HG03196 (cell line): ENCODE data around the gene TCF3.

Experiments
- ATAC-seq: cut with Tn5 transposase; IDR thresholded peaks from one replicate; pipeline ENCODE4 v1.9.1; 2021; ENCODE audit not compliant: unreplicated experiment

The TCF3 gene

GRCh38 chr19:1587872-1588271 is 64.5 kb downstream of the TCF3 start:
- no peak for ATAC-seq

- no peak for ATAC-seq
Observed at GRCh38 chr19:1585243-1585580, 67.2 kb downstream of the TCF3 start.

DNA sequence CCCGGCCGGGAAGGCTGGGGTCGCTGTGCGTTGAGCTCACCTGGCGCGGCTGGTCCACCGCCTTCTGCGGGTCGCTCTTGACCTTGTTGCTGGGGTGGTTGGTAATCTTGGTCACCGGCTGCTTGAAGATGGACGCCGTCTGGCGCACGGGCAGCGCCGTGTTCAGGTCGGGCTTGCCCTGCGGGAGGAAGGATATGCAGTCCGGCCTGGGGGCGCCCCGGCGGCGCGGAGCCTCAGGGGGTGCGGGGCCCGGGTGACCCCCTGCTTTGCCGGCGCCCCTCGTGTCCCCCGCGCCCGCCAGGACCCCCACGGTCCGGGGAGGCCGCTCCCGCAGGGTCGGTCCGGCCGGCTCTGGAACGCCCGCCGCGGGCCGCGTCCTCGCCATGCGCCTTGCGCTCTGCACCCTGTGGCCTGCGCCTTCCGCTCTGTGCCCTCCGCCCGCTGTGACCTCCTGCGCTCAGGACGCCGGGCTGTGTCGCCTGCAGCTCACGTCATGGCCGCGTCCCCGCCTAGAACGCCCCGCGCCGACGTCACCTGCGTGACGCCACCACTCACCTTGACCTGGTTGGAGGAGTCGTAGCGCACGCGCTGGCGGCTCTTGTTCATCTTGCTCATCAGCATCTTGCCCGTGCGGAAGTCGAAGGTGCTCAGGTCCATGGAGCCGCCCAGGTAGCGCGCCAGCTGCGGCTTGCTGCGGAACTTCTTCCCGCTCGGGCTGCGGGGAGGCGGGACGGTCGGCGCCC is 67.7 kb downstream of the TCF3 start:
- ATAC-seq: no peak

DNA sequence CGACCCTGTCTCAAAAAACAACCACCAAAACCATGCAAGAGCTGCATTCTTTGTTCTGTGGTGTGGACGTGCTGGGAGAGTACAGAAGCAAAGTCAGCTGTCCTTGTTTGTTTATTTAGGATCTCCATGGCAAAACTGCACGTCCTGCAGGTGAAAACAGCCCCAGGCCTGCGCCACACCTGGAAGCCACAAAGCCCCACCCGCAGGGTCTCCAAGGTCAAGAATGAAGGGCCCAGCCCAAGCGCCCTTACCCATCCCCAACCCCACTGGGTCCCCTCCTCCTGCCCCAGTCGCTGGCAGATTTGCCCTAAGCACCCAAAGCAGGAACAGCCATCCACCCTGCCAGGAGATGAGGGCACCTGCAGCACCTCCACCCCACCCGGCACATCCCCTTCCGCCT is 70.2 kb downstream of the TCF3 start:
- no peak for ATAC-seq

DNA sequence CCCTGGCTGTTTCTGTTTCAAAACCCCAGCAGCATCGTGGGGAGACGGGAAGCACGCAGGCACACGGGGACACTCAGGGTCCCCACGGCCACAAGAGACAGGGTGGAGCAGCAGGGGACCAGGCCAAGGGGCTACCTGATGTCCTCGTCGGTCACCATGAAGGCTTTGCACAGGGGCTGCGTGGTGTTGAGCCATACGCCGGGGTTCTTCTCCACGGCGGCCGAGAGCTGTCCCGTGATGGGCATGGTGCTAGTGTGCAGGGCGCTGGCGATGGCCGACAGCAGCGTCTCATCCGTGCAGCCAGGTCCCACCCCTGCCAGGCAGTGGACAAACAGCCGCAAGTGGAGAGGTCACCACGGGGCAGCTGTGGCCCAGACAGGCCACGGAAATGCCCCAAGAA is 71.5 kb downstream of the TCF3 start:
- no peak for ATAC-seq

DNA sequence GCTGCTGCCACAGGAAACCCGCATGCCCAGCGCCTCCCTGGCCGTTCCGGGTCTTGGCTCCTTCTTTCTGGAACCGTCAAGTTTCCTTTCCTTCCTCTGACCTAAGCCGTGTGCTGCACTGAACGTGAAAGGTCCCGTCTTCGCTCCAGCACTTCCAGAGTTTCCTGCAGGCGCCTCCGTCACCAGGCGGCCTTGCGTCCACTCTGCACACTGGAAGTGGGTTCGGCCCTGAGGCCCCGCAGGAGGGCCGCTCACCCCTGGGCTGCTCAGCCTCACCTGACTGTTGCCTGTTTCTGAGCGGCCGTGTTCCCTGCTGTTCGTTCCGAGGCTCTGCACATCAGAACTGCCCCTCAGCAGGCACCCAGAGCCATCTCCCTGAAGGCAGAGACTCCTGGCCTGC is 72.0 kb downstream of the TCF3 start:
- ATAC-seq: no peak

DNA sequence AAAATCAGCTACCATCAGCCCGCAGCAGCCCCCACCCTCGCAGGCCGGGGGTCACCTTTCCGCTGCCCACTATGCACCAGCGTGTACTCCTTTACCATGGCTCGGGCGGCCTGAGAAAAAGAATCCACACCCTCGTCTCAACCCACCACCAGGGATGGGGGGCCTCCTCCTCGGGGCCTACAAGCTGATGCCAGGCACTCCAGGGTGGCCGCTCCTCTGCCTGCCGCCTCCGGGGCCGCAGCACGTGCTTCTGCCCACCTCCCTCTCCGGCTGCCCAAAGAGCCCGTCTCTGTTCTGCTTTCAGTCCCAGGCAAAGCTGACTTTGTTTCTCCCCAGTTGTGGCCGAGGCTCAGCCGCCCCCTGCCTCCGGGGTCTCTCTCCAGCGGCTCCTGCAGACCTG is 73.2 kb downstream of the TCF3 start:
- no peak for ATAC-seq

DNA sequence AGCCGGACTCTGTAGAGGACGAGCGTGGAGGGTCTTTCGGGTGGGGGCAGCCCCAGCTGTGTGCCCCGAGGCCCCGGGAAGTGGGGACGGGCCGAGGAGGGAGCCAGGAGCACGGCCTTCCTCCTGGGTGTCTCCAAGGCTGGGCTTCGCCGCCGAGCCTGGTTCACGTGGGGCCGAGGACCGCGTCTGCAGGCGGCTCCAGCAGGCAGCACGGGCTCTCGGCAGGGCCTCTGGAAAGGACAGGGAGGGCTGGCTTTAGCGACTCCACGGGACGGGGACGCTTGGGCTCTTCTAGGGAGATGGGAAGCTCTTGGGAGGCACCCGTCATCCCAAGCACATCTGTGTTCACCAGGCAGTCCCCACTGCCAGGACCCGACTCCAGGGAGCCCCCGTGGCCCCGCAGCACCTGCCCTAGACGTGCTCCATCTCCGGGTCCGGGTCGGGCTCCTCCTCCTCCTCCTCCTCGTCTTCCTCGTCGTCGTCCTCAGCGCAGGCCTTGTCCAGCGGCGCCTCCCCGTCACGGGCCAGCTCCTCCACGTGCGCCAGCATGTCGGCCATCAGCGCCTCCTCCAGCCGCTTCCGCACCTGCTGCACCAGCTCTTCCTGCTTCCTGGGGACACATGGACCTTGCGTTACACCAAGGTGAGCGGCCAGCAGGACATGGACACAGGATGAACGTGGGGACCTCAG is 74.3 kb downstream of the TCF3 start:
- ATAC-seq: no peak

DNA sequence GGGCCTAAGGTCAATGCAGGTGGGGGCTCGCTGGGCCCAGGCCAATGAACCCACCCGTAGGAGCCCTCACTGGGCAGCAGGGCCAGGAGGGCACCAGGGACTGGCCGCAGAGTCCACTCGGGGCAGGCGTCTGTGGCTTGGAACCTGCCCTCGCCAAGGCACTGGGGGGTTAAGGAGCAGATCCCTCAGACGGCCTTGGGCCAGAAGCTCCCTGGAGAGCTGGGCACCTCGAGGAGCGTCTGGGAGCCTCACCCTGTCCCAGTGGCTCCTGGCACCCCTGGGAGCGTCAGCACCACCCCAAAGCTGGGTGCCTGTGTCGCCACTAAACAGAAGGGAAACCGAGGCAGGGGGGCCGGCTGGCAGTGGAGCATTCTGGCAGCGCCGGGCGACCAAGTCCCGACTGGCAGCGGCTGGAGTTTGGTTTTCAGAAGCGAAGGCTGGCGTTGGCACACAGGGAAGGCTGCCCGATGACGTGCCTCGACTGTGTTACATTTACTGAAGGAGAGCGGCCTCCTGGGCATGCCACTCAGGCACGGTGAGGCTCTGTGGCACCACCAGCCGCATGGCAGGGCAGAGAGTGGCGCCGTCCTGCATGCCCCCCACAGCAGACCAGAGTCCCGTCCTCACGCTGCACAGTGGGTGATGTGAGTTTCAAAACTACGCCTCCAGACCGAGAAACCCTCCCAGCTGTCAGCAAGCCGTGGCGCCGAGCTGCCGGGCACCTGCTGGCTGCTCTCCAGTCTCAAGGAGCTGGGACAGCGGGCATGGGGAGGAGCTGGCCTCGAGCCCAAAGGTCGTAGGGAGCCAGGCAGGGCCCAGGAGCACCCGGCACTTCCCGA is 75.1 kb downstream of the TCF3 start:
- no peak for ATAC-seq

GRCh38 chr19:1576242-1577089 is 75.9 kb downstream of the TCF3 start:
- no peak for ATAC-seq

- no peak for ATAC-seq
Observed at GRCh38 chr19:1575323-1576241, 76.8 kb downstream of the TCF3 start.

DNA sequence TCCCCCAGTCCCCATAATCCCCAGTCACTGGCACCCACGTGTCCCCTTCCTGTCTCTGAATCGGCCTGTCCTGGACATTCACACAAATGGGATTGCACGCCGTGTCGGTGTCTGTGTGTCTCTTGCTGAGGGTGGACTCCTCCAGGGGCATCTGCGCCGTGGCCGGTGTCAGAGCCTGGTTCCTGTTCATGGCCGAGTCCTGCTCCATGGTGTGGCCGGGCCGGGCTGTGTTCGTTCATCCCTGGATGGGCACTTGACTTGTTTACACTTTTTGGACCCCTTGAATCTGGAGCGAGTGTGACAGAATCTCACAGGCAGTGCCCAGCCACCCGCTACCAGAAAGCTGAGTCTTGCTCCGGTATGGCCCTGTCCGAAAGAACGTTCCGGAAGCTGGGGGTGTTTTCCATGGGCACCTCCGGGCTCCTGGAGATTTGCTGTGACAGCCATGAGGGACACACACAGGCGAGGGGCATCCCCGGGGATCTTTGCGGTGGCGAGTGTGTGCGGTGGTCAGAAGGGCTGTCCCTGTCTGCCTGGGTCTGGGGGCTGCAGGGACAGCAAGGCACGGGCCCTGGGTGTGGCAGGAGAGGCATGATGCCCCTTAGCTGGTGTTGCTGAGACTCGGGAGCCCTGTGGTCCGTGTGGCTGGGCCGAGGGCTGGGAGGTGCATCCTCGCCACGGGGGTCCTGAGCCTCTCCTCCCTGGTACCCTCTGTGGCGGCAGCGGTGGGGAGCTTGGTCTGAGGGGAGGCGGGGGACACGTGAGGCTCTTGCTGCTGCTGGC is 77.9 kb downstream of the TCF3 start:
- no peak for ATAC-seq

DNA sequence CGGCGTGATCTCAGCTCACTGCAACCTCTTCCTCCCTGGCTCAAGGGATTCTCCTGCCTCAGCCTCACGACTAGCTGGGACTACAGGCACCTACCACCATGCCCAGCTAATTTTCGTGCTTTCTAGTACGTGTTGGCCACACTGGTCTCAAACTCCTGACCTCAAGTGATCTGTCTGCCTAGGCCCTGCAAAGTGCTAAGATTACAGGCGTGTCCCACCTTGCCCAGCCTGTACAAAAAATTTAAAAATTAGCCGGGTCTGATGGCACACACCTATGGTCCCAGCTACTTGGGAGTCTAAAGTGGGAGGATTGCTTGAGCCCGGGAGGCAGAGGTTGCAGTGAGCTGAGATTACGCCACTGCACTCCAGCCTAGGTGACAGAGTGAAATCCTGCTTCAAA is 79.6 kb downstream of the TCF3 start:
- no peak for ATAC-seq

GRCh38 chr19:1571358-1571757 is 81.1 kb downstream of the TCF3 start:
- no peak for ATAC-seq

- ATAC-seq: no peak
Observed at GRCh38 chr19:1570836-1571235, 81.6 kb downstream of the TCF3 start.

DNA sequence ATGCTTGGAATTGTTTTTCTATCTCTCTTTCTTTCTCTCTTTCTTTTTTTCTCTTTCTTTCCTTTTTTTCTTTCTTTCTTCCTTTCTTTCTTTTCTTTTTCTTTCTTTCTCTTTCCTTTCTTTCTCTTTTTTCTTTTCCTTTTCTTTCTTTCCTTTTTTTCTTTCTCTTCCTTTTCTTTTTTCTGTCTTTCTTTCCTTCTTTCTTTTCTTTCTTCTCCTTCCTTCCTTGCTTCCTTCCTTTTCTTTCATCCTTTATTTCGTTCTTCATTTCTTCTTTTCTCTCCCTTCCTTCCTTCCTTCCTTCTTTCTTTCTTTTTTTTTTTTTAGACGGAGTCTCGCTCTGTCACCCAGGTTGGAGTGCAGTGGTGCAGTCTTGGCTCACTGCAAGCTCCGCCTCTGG is 82.4 kb downstream of the TCF3 start:
- ATAC-seq: no peak

- ATAC-seq: no peak
Observed at GRCh38 chr19:1568320-1569019, 83.9 kb downstream of the TCF3 start, which contains the start of gene MEX3D. Gene MEX3D (minus strand): TSS chr19:1568325. CDS start chr19:1568058, 267 bp downstream.

- no peak for ATAC-seq
Observed at GRCh38 chr19:1567848-1568227, 84.6 kb downstream of the TCF3 start.
